Activated CD4-positive, alpha-beta T cell treated with anti-CD3 and anti-CD28 coated beads, Interleukin-2, amount 10 ng/mL, durations not matched to agents 7 days and 5 days (primary cell): ENCODE data around the gene CRLF3. TPM values are rescaled to one million over a fixed set of nuclear protein-coding genes. Genes with fewer than 3 reads are reported as not detected.
A peak's percentile ranks its signal among the peaks of the same experiment; 100 is the strongest.

Experiments
- CTCF ChIA-PET: fragments of 350-600 bp; sonication (Branson Sonifier 250); formaldehyde crosslinking; loops from one replicate; lab custom pipeline; 2021; ENCODE audit warnings: antibody characterized with exemption; lab: Charles Lee
- POLR2A ChIA-PET: fragments of 350-600 bp; sonication (Branson Sonifier 250); formaldehyde crosslinking; loops from one replicate; lab custom pipeline; 2021; ENCODE audit warnings: antibody characterized with exemption; lab: Charles Lee
- DNase-seq: peaks from one replicate; pipeline ENCODE4 v3.0.0-alpha.2; 2020
- H3K27ac Mint-ChIP-seq: one replicate; pipeline ENCODE4 v1.8.0; 2021; ENCODE audit warnings: mild to moderate bottlenecking, moderate library complexity, mixed read lengths
- H3K27me3 Mint-ChIP-seq: one replicate; pipeline ENCODE4 v1.8.0; 2021; ENCODE audit warnings: mixed read lengths
- H3K36me3 Mint-ChIP-seq: one replicate; pipeline ENCODE4 v1.8.0; 2021; ENCODE audit warnings: low read depth, mixed read lengths
- H3K4me1 Mint-ChIP-seq: one replicate; pipeline ENCODE4 v1.8.0; 2021; ENCODE audit warnings: mixed read lengths
- H3K4me3 Mint-ChIP-seq: one replicate; pipeline ENCODE4 v1.8.0; 2021; ENCODE audit warnings: mild to moderate bottlenecking, moderate library complexity, mixed read lengths
- H3K9me3 Mint-ChIP-seq: one replicate; pipeline ENCODE4 v1.8.0; 2021; ENCODE audit warnings: mixed read lengths
- total RNA-seq, 2 experiments: library from RNA; stranded (reverse); gene quantifications; one replicate each; pipeline ENCODE4 v1.2.3, GENCODE V29; 2021

Gene CRLF3
- total RNA-seq, result 10 to 100 TPM; 68.6 to 68.8 TPM

DNA sequence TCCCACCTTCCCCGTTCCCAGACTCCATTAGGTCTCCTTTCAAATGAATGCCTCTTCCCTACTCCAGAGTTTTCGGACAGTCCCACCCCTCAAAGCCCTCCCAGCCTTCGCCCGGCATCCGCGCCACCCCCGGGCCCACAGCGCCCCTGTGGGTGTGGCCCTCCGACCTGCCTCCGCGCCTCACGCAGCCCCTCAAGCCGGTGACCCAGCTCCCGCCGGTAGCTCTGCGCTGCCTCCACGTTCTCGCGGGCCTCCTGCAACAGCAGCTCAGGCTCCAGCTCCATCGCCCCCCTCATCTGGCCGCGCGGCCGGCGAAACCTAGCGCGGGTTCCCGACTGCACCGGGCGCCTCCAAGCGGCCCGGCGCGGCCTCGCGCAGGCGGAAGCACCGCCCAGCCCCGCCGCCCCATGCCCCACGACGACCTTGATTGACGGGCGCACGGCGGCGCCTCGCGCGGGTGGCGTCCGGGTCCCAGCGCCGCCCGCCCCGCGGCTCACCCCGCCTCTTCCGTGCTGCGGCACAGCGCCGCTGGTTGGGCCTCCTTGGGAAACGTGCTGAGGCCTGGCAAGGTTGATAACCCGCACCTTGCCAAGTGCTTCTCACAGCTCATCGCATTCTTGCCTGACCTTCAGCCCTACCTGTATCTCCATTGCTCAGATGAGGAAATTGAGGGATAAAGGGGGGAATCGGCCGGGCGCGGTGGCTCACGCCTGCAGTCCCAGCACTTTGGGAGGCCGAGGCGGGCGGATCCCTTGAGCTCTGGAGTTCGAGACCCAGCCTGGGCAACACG, at the start of gene CRLF3:
TSS of gene CRLF3 (minus strand) at position 337 of the 790 bp plus-strand sequence. CDS start at position 296, 41 bp downstream.
- peak within 1 kb of the TSS; percentile 94 for H3K4me3 Mint-ChIP-seq
- ChIA-PET CTCF (interaction anchor here (0.7 to 4.3 kb wide), 15 partner anchors 8 to 515 kb away, joined by 3 to 39 read pairs (median 4); partner anchors contain the start of gene GOSR1), POLR2A (interaction anchor here (0.6 to 0.8 kb wide), 2 partner anchors 15 to 18 kb away, joined by 3 read pairs; no protein-coding TSS in a partner anchor)
- peak; percentile 90 for DNase-seq
- no peaks in the 10 kb centered on the region for H3K9me3 Mint-ChIP-seq
- no peaks in the 10 kb centered on the region for H3K27me3 Mint-ChIP-seq
- H3K36me3 Mint-ChIP-seq, result peaks cover 20% of the 10 kb centered on the region
- peak within 1 kb of the TSS; percentile 93 for H3K27ac Mint-ChIP-seq
- peaks cover 41% of the 10 kb centered on the region for H3K4me1 Mint-ChIP-seq

- Mint-ChIP-seq H3K27me3 (no peaks in the 10 kb centered on the region), H3K27ac (no peak overlapping the region), H3K36me3 (peaks cover 39% of the 10 kb centered on the region), H3K9me3 (no peaks in the 10 kb centered on the region), H3K4me1 (no peaks in the 10 kb centered on the region), H3K4me3 (no peak overlapping the region)
- DNase-seq, result no peak
- CTCF ChIA-PET, result no interaction called here
- POLR2A ChIA-PET, result no interaction called here
These were observed 44.5 kb upstream of the CRLF3 start for GRCh38 chr17:30869005-30869404.

- DNase-seq, result no peak
- Mint-ChIP-seq H3K27me3 (no peaks in the 10 kb centered on the region), H3K36me3 (peaks cover 40% of the 10 kb centered on the region), H3K9me3 (no peaks in the 10 kb centered on the region), H3K4me1 (no peaks in the 10 kb centered on the region), H3K27ac (no peak overlapping the region), H3K4me3 (no peak overlapping the region)
- POLR2A ChIA-PET, result no interaction called here
- CTCF ChIA-PET, result no interaction called here
These were observed 40.1 kb upstream of the CRLF3 start for GRCh38 chr17:30864636-30865035.

DNA sequence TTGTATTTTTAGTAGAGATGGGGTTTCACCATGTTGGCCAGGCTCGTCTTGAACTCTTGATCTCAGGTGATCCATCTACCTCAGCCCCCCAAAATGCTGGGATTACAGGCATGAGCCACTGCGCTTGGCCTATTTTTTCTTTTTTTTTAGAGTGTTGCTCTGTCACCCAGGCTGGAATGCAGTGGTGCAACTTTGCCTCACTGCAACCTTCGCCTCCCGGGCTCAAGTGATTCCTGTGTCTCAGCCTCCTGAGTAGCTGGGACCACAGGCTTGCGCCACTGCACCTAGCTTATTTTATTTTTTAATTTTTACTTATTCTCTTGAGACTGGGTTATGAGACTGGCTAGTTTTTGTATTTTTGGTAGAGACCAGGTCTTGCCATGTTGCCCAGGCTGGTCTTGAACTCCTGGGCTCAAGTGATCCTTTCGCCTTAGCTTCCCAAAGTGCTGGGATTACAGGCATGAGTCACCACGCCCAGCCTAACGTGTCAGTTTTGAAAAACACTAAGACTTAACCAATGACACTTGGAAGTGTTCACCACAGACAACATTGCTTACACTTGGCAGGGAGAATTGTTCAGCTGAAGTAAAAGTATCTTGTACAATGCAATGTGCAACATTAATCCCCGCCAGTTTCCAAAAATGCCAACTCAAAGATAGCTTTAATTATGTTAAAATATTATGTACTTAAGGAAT, 34.2 kb upstream of the CRLF3 start:
- H3K27me3 Mint-ChIP-seq, result no peaks in the 10 kb centered on the region
- no peak for DNase-seq
- CTCF ChIA-PET, result no interaction called here

DNA sequence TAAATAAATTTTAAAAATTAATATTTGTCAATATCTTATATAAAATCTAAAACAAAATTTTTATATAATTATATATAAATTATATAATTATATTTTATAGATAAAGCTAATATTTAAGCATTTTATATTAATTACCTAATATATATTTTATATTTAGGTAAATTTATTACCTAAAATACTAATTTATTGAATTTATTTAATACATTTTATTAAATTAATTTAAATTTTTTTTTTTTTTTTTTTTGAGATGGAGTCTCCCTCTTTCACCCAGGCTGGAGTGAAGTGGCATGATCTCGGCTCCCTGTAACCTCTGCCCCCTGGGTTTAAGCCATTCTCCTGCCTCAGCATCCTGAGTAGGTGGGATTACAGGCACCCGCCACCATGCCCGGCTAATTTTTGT, 29.7 kb upstream of the CRLF3 start:
- no peak overlapping the region for H3K27ac Mint-ChIP-seq
- no peaks in the 10 kb centered on the region for H3K27me3 Mint-ChIP-seq
- peaks cover 33% of the 10 kb centered on the region for H3K36me3 Mint-ChIP-seq
- DNase-seq, result no peak
- H3K9me3 Mint-ChIP-seq, result no peaks in the 10 kb centered on the region
- no peaks in the 10 kb centered on the region for H3K4me1 Mint-ChIP-seq
- no peak overlapping the region for H3K4me3 Mint-ChIP-seq
- ChIA-PET POLR2A (no interaction called here), CTCF (no interaction called here)

More for the DNA sequence above, 34.2 kb upstream of the CRLF3 start:
- no peaks in the 10 kb centered on the region for H3K4me1 Mint-ChIP-seq
- POLR2A ChIA-PET, result no interaction called here
- H3K27ac Mint-ChIP-seq, result no peak overlapping the region
- no peaks in the 10 kb centered on the region for H3K9me3 Mint-ChIP-seq
- H3K36me3 Mint-ChIP-seq, result peaks cover 28% of the 10 kb centered on the region
- H3K4me3 Mint-ChIP-seq, result no peak overlapping the region

DNA sequence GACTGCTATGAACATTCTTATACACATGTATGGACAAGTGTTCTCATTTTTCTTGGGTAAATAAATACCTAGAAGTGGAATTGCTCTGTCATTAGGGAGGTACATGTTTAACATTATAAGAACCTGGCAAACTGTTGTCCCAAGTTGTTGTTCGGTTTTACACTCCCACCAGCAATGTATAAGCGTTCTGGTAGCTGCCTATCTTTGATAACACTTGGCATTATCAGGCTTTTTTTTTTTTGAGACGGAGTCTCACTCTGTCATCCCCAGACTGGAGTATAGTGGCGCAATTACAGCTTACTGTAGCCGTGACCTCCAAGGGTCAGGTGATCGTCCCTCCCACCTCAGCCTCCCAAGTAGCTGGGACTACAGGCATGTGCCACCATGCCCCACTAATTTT, 23.5 kb upstream of the CRLF3 start:
- H3K4me1 Mint-ChIP-seq, result no peaks in the 10 kb centered on the region
- peaks cover 33% of the 10 kb centered on the region for H3K36me3 Mint-ChIP-seq
- DNase-seq, result no peak
- H3K27me3 Mint-ChIP-seq, result no peaks in the 10 kb centered on the region
- no peak overlapping the region for H3K27ac Mint-ChIP-seq
- no peak overlapping the region for H3K4me3 Mint-ChIP-seq
- ChIA-PET CTCF (no interaction called here), POLR2A (no interaction called here)
- no peaks in the 10 kb centered on the region for H3K9me3 Mint-ChIP-seq

DNA sequence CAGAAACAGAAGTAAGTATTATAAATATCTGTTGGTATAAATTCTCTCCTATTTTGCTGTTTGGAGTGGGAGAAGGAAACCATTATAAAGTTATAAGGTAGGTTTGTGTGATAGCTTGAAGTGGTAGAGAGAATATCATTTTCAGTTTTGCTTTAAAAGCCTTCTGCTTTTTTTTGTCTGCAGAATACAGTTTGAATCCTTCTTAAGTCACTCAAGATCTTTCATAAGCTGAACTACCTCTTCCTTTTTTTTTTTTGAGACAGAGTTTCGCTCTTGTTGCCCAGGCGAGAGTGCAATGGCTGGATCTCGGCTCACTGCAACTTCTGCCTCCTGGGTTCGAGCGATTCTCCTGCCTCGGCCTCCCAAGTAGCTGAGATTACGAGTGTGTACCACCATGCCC, 16.3 kb upstream of the CRLF3 start:
- Mint-ChIP-seq H3K9me3 (no peaks in the 10 kb centered on the region), H3K36me3 (peaks cover 41% of the 10 kb centered on the region)
- CTCF ChIA-PET, result interaction anchor here (0.7 kb wide), 1 partner anchor 1345 kb away, joined by 3 read pairs; no protein-coding TSS in a partner anchor

DNA sequence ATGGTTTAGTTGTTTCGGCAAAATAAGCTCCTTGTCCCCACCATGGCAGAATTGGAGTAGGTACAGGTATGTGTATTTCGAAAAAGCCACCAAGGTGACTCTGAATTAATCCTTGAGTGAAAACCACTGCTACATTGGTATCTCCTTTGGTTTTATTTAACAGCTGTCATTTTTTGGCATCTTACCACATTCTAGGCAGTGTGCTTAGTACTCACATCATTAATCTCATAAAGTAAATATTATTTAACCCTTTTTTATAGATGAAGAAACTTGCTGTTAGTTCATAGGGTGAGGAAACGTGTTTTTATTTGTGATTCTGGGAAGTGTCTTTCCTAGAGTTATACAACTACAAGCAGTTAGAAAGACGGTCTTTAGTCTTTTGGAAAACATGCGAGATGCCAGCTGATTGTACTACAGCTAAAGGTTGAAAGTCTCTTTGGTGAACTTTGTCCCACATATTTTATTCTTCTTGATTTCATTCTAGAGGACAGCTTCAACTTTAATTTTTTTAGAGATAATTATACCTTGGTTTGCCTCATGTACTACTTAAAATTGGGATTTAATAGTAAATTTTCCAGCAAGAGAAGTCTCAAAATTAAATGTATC, 13.8 kb upstream of the CRLF3 start:
- ChIA-PET CTCF (interaction anchor here (0.5 to 1.8 kb wide), 2 partner anchors 13 kb away, joined by 3 to 6 read pairs; no protein-coding TSS in a partner anchor), POLR2A (no interaction called here)
- Mint-ChIP-seq H3K27me3 (no peaks in the 10 kb centered on the region), H3K4me1 (peaks cover 21% of the 10 kb centered on the region), H3K36me3 (peaks cover 48% of the 10 kb centered on the region), H3K4me3 (no peak overlapping the region), H3K9me3 (no peaks in the 10 kb centered on the region), H3K27ac (no peak overlapping the region)
- no peak for DNase-seq

More for the DNA sequence above, 16.3 kb upstream of the CRLF3 start:
- peaks cover 6% of the 10 kb centered on the region for H3K4me1 Mint-ChIP-seq
- H3K4me3 Mint-ChIP-seq, result no peak overlapping the region
- no peak for DNase-seq
- H3K27me3 Mint-ChIP-seq, result no peaks in the 10 kb centered on the region
- no peak overlapping the region for H3K27ac Mint-ChIP-seq
- POLR2A ChIA-PET, result no interaction called here

GRCh38 chr17:30832438-30833124, 8.1 kb upstream of the CRLF3 start:
- ChIA-PET CTCF (interaction anchor here (0.6 to 0.8 kb wide), 2 partner anchors 8 to 1353 kb away, joined by 4 read pairs; partner anchors contain the start of gene CRLF3), POLR2A (no interaction called here)
- H3K27me3 Mint-ChIP-seq, result no peaks in the 10 kb centered on the region
- H3K9me3 Mint-ChIP-seq, result no peaks in the 10 kb centered on the region
- H3K36me3 Mint-ChIP-seq, result peaks cover 20% of the 10 kb centered on the region
- peak overlapping the region; percentile 97 for H3K27ac Mint-ChIP-seq
- peak overlapping the region; percentile 96 for H3K4me3 Mint-ChIP-seq
- H3K4me1 Mint-ChIP-seq, result peaks cover 44% of the 10 kb centered on the region
- DNase-seq, result no peak

DNA sequence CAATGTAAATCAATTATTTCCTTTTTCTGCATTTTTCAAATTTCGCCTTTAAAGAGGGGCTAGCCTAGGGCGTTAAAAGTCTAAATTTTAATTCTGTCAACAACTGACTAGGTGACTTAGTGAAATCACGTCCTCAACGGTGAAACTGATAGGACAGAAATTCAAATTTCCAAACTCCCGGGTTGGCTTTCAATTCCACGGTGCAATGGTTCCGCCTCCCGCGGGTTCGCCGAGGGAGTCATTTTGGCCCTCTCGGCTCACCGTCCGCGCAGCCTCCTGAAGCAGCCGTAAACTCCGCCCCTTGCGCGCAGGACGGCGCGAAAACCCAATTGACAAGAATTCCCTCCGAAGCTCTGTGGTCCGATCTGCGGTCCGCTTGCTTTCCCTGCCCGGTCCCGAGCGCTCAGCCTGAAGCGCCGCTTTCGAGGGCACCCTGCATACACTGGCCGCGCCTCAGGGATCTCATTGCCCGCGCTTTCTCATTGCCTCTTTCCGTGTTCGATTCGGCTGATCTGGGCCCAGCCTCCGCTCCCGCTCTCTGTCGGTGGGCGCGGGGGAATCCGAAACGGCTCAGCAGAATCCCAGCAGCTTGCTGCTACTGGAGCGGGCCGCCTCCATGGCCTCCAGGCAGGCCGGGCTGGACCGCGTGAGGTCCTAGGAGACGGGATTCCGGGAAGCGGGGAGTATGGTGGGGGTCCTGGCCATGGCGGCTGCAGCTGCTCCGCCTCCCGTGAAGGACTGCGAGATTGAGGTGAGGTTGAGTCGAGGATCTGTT, 7.4 kb upstream of the CRLF3 start, which contains the start of gene ATAD5:
TSS of gene ATAD5 (plus strand) at position 304 of the 775 bp plus-strand sequence. CDS start at position 686, 382 bp downstream.
- Mint-ChIP-seq H3K4me1 (peaks cover 45% of the 10 kb centered on the region), H3K27ac (peak within 1 kb of the TSS; percentile 97), H3K27me3 (no peaks in the 10 kb centered on the region), H3K9me3 (no peaks in the 10 kb centered on the region), H3K4me3 (peak within 1 kb of the TSS; percentile 96), H3K36me3 (peaks cover 20% of the 10 kb centered on the region)
- peak; percentile 92 for DNase-seq
- ChIA-PET CTCF (interaction anchor here (0.6 kb wide), 1 partner anchor 1353 kb away, joined by 4 read pairs; no protein-coding TSS in a partner anchor), POLR2A (no interaction called here)

DNA sequence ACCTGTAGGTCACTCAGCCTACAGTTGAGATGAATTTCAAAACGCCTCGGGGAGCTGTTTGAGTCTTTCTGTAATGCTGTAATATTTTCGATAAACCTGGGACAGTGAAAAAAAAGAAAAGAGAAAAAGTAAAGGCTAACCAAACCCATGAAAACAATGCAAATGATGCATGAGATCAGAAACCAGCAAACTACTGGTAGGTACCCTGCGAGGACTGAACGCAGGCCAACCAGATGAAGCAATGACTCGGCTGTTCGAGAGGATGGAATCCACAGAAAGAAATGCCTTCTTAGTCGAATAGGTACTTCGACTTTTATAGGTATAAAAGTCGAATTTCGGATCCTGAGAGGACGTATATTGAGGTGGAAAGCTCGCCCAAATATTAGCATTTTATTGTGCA, 6.8 kb upstream of the CRLF3 start:
- H3K9me3 Mint-ChIP-seq, result no peaks in the 10 kb centered on the region
- CTCF ChIA-PET, result no interaction called here
- peaks cover 16% of the 10 kb centered on the region for H3K36me3 Mint-ChIP-seq
- POLR2A ChIA-PET, result no interaction called here
- peak overlapping the region; percentile 96 for H3K4me3 Mint-ChIP-seq
- no peaks in the 10 kb centered on the region for H3K27me3 Mint-ChIP-seq
- peaks cover 44% of the 10 kb centered on the region for H3K4me1 Mint-ChIP-seq
- H3K27ac Mint-ChIP-seq, result peak overlapping the region; percentile 97
- peak; percentile 33 for DNase-seq
